Embryonic facial prominence (tissue), 1 donor: Measurements from ENCODE around the gene RANGAP1.

Source experiments
- DNase-seq: peaks from one replicate; pipeline ENCODE4 v3.0.0-alpha.2; 2016; ENCODE audit errors: extremely low spot score

The RANGAP1 gene

GRCh38 chr22:41257696-41258095 lies 28.3 kb downstream of the RANGAP1 start:
- no peak for DNase-seq

GRCh38 chr22:41256254-41257253 lies 29.4 kb downstream of the RANGAP1 start:
- DNase-seq = no peak

GRCh38 chr22:41254230-41254629 lies 31.8 kb downstream of the RANGAP1 start:
- no peak for DNase-seq

GRCh38 chr22:41252365-41252764 lies 33.6 kb downstream of the RANGAP1 start:
- no peak for DNase-seq

DNA sequence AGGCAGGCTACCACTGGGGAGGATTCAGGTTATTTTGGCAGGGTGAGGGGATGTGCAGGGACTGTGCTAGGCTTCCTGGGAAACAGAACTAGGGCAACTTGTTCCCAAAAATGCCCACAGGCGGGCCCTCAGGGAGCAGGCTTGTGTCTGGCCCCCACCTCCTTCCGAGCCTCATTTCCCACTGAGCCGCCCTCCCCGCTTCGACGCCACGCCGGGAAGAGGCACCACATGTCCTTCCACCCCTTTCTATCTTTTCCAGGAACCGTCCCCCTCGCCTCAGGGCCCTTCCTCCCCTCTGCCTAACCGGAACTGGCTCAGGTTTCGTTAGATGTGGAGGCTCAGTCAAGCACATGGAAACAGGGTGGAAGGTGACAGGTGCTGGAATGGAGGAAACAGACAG lies 35.9 kb downstream of the RANGAP1 start:
- DNase-seq = no peak

DNA sequence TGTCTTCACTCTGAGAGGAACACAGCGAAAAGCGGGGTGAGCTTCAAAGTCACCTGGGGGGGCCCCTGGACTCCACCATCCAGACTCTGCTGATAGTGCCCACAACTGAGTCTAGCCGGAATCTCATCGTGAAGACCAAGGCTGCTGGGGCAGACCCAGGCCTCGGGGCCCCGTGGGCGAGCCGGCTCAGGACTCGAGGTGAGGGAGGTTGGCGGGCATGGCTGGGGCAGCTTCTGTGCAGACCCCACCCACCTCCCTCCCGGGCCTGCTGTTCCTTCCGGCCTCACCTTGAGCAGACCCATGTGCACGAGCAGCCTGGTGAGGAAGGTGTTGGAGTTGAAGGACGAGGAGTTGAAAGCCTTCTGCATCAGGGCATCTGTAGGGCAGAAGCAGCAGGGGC lies 36.5 kb downstream of the RANGAP1 start:
- DNase-seq = no peak

GRCh38 chr22:41248758-41249157 lies 37.2 kb downstream of the RANGAP1 start:
- no peak for DNase-seq

DNA sequence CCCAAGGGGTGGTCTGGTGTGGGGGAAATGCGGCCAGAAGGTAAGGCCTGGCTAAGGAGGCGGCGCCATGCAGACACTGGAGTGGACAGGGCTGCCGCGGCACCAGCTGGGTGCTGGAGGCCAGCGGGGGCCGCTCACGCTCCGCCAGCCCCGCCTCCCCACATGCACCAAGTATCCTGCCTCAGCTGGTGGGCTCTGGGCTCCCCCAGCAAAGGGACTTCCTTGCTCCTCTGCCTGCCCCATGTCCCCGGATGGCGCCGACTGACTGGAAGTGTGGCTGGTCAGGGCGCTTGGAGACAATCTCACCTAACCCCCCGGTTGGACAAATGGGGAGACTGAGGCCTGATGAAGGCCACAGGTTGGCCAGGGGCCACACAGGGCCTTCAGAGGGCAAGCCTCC lies 37.7 kb downstream of the RANGAP1 start:
- DNase-seq = no peak

DNA sequence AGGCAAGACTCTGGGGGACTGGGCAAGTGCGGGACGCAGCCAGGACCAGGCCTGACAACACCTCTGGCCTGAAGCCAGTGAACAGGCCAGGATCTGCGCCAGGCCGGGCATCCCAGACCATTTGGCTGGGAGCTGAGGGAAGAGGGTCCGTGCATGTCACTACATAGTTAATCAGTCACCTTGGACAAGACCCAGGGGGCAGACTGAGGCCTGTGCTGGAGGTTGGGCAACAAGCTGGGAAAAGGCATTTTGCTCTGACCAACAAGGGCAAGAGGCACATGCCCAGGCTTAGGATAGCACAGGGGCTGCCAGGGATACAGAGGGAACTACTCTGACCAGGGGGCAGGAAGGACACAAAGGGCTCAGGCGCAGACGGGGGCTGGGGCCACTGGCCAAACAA lies 38.3 kb downstream of the RANGAP1 start:
- DNase-seq = no peak

DNA sequence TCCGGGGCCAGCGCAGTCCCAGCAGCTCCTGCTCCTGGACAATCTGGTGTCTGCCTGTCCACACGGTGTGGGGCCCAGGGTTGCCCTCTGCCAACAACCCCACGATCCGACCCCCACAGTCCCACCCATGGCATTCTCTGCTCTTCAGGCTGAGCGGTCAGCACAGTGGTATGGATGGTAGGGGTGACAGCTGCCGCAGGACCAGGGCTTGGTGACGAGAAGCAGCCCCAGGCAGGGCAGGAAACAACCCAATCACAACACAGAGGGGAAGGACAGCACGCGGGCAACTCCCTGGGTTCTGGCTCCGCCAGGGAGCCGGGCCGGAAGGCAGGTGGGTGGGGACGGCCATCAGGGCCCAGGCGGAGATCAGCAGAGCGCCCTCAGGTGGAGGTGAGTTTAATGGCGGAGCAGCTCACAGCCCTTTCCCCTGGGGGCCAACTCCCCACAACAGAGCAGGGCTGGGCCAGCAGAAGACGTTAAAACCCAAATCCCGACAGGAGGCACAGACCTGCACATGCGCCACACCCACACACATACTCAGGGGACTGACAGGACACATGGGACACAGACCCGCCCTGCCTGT lies 40.0 kb downstream of the RANGAP1 start:
- DNase-seq = no peak

DNA sequence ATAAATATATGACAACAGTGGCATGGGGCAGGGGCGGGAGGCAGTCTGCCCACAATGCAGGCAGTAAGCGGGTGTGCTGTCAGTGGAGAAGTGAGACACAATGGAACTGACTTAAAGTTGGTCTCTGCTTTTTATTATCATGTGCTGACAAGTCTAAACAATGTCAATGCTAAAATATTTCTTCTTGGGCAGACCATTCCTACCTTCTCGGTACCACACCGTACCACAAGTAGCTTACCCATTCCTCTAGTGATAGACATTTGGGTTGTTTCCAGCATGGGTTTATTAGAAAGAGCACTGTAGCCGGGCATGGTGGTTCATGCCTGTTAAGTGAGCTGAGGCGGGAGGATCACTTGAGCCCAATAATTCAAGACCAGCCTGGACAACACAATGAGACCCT lies 42.6 kb downstream of the RANGAP1 start:
- DNase-seq = no peak

- DNase-seq = no peak
Measured at GRCh38 chr22:41242396-41243117, 43.4 kb downstream of the RANGAP1 start.

DNA sequence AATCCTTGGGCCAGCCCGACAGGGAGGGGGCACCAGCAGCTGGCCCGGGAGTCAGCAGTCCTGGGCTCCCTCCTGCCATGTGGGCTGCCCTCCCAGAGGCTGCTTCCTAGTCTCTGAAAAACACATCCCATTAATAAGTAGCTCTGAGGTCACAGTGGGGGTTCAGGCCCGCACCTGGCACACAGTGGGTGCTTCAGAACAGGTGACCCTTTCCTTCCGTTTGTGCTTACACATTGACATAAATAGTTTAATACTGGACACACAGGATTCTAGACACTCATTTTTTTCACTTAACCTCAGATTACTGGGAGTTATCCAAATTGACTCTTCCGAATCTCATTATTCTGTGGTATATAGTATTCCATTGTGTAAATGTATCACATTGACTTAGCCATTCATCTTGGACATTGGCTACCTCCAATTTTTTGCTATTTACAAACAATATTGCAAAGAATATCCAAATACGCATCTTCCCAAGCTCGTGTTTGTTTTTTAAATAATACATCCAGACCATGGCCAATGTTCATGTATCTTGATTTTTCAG lies 44.8 kb downstream of the RANGAP1 start:
- no peak for DNase-seq

DNA sequence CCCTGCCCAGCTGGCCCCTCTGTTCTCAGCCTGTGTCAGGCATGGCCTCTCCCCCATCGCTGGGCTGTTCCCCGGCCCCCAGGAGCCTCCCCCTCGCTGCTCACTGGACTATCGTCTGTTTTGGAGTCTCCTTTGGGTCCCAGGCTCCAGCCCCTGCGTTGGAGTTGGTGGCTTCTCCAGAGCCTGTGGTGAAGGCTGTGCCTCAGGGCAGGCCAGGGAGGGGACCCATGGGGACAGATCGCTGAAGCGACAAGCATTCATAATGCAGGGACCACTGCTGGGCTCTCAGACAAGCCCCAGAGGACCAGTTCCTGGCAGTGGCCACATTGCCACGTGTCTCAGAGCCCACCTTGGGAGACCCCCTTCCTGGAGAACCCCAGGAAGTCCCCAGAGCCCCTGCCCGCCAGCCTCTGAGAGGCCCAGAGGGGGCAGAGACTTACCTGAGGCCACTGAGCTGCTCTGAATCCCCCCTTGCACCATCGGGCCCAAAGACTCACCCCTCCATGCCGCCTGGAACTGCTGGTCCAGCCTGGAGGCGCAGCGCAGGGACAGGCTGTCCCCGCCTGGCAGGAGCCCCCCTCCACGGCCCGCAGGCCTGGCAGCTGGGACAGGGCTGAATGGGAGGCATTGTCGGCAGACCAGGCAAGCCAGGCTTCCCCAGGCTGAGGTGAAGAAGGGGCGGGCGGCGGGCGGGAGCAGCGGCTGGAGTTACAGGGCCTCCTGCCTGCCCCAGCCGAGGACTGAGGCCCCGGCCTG lies 45.4 kb downstream of the RANGAP1 start, which contains the start of gene CHADL:
Gene CHADL, minus strand, starts transcription at position 555 of the 756 bp plus-strand sequence. Its CDS starts 50 bp downstream, at position 505.
- no peak for DNase-seq

DNA sequence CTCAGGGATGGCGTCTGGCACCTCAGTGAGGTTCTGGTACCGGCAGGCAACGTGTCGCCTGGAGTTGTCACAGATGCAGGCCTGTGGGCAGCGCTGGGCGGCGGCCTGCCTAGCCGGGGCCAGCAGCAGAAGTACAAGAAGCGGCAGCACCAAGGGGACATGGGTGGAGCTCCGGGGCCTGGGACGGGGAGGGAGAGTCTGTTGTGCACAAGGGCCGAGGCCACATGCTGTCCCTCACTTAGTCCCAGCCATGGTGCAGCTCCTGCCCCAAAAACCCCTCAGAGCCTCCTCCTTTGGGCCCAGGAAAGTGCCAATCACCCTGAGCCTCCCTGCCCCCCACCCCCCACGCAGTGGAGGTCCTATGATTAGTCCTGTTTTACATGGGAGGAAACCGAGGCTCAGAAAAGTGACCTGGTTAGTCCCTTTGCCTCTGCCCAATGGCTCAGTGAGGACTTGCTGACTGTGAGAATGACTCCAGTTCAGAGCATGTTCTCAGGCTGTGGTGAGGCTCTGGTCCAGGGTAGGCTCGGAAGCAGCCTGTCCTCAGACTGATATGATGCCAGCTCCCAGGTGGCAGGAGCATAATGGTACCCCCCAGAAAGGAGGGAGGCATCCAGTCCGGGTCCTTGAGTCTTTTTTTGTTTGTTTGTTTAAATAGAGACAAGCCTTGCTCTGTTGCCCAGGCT lies 46.4 kb downstream of the RANGAP1 start:
- no peak for DNase-seq

DNA sequence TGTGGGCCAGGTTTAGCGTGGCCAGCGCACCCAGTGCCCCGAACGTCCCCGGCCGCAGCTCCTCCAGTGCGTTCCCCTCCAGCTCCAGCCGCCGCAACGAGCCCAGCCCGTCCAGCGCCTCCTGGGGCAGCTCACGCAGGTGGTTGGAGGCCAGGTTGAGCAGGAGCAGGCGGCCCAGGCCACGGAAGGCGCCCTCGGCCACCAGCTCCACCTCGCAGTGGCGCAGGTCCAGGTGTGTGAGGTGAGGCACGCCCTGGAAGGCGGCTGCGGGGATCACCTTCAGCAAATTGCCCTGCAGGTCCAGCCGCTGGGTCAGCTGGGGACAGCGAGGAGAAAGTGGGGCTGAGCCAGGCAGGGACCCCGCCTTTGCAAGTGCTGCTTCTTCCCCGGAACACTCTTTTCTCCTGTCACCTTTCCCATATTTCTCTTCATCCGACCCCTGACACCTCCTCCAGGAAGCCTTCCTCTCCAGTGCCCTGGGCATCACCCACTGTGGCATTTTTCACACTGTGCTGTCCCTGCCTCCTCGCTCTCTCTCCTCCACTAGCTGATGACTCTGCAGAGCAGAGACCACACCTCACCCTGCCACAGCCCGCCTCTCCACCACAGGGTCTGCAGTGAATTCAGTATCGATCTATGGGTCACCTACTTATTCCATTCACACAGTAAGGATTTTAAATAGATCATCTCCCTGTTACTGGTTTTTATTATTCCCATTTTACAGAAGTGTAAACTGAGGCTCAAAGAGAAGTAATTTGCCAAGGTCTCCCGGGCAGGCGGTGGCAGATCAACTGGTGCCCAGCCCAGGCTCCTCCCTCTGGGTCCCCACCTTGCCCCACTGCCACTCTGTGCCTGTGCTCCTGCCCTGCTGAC lies 47.2 kb downstream of the RANGAP1 start:
- DNase-seq = no peak

GRCh38 chr22:41237707-41238569 lies 48.0 kb downstream of the RANGAP1 start:
- no peak for DNase-seq

DNA sequence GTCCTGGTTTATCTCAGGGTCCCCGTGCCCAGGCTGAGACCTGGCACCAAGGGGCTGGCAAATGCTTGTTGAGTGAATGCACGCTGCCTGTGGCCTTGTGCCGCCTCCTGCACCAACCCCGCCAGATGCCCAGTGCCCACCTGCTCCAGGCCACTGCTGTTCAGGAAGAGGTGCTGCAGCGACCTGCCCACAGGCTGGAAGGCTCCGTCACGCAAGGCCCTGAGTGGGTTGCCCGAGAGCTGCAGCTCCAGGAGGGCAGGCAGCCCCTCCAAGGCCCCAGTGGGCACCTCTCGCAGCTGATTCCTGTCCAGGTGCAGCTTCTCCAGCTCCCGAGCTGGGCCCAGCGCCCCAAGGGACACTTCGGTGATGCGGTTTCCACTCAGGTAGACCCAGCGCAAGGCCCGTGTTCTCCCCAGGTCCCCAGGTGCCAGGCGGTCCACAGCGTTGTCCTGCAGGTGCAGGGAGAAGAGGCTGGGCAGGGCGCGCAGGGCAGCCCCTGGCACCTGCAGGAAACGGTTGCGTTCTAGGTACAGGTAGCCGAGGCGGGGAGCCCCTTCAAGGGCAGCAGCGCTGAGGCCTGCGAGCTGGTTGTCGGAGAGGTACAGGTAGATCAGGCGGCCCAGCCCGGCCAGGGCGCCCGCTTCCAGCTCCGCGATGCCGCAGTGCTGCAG lies 48.8 kb downstream of the RANGAP1 start:
- DNase-seq = no peak
